Endothelial cell of umbilical vein (primary cell): ENCODE measurements around the gene CARD8. TPM values are rescaled to one million over a fixed set of nuclear protein-coding genes. Genes with fewer than 3 reads are reported as not detected.

Source experiments
- BruUV-seq: library from RNA; stranded (reverse); fragments of 400-500 nt; replicated peaks from 2 replicates; lab custom pipeline; 2021; lab: Mats Ljungman, UMichigan
- CTCF ChIA-PET: fragments of 300-600, 350-600 bp; sonication (Branson Sonifier 250); formaldehyde crosslinking; loops from one replicate; lab custom pipeline; 2021; ENCODE audit warnings: antibody characterized with exemption, inconsistent platforms; lab: Charles Lee
- POLR2A ChIA-PET: fragments of 300-600, 350-600 bp; sonication (Branson Sonifier 250); formaldehyde crosslinking; loops from one replicate; lab custom pipeline; 2021; ENCODE audit warnings: antibody characterized with exemption, inconsistent platforms; lab: Charles Lee
- DNase-seq: peaks from one replicate; pipeline ENCODE4 v3.0.0-alpha.2; 2011; ENCODE audit warnings: low read depth, low spot score
- FAIRE-seq: peaks from 2 replicates; lab custom pipeline; 2011; peaks lifted over from hg19 to GRCh38; lab: Jason Lieb, UNC
- H2AFZ ChIP-seq: 2 replicates; pipeline ENCODE4 v1.6.0; 2012; ENCODE audit warnings: low read depth, low read length, control low read depth, inconsistent platforms
- H3K27ac ChIP-seq: 2 replicates; pipeline ENCODE4 v1.5.1; 2011; ENCODE audit warnings: low read depth, mild to moderate bottlenecking, control low read depth, low read length, moderate library complexity; ENCODE audit not compliant: insufficient read depth
- H3K27me3 ChIP-seq, 2 experiments: 2 replicates each; pipeline versions ENCODE4 v1.6.0 to v1.6.1; 2011; ENCODE audit warnings: low read length in 2 of 2, mixed read lengths in 1 of 2; ENCODE audit not compliant: control insufficient read depth in 2 of 2, insufficient read depth in 2 of 2
- H3K36me3 ChIP-seq, 2 experiments: 2 replicates in 1 of 2; 3 replicates in 1 of 2; pipeline ENCODE4 v1.5.1; 2011; ENCODE audit warnings: low read length in 2 of 2, mild to moderate bottlenecking in 1 of 2, moderate library complexity in 1 of 2; ENCODE audit not compliant: control insufficient read depth in 2 of 2, insufficient read depth in 2 of 2; ENCODE audit errors: extremely low read depth in 1 of 2
- H3K4me1 ChIP-seq: 3 replicates; pipeline ENCODE4 v1.5.1; 2011; ENCODE audit warnings: mild to moderate bottlenecking, low read length; ENCODE audit not compliant: control insufficient read depth, insufficient read depth; ENCODE audit errors: extremely low read depth
- H3K4me2 ChIP-seq: 2 replicates; pipeline ENCODE4 v1.6.1; 2011; ENCODE audit warnings: low read length, control low read depth, mixed read lengths; ENCODE audit not compliant: insufficient read depth
- H3K4me3 ChIP-seq, 3 experiments: fragments of 200-600 bp in 1 of 3; sonication (generic), shearing (Covaris generic) in 1 of 3; replicated peaks in 1 of 3; 2 replicates each; pipeline ENCODE4 v1.5.1; 2011 to 2016; ENCODE audit warnings: control low read depth in 3 of 3, low read length in 3 of 3, mild to moderate bottlenecking in 2 of 3, inconsistent platforms in 1 of 3, low read depth in 1 of 3, moderate library complexity in 1 of 3; ENCODE audit not compliant: insufficient read depth in 1 of 3
- H3K79me2 ChIP-seq: 2 replicates; pipeline ENCODE4 v1.6.0; 2012; ENCODE audit warnings: low read length, inconsistent platforms; ENCODE audit not compliant: control insufficient read depth, insufficient read depth
- H3K9ac ChIP-seq: replicated peaks from 2 replicates; pipeline ENCODE3; 2011; ENCODE audit warnings: low read length, control low read depth; ENCODE audit not compliant: insufficient read depth; ENCODE audit errors: extremely low read depth
- H3K9me1 ChIP-seq: replicated peaks from 3 replicates; pipeline ENCODE4 v1.6.0; 2011; ENCODE audit warnings: mild to moderate bottlenecking, low read length; ENCODE audit not compliant: control insufficient read depth, insufficient read depth; ENCODE audit errors: extremely low read depth
- H3K9me3 ChIP-seq: replicated peaks from 2 replicates; pipeline ENCODE4 v1.5.1; 2012; ENCODE audit warnings: low read length, inconsistent platforms; ENCODE audit not compliant: control insufficient read depth, insufficient read depth
- H4K20me1 ChIP-seq: replicated peaks from 2 replicates; pipeline ENCODE3; 2011; ENCODE audit warnings: mild to moderate bottlenecking, low read length; ENCODE audit not compliant: control insufficient read depth, insufficient read depth; ENCODE audit errors: extremely low read depth
- EZH2 ChIP-seq: IDR thresholded peaks from 2 replicates; pipeline ENCODE4 v1.6.1; 2012; ENCODE audit warnings: borderline replicate concordance, low read depth, mild to moderate bottlenecking, moderate library complexity, low read length, inconsistent platforms; ENCODE audit not compliant: severe bottlenecking
- FOS ChIP-seq: IDR thresholded peaks from 2 replicates; pipeline ENCODE4 v1.6.1; 2011; ENCODE audit warnings: mild to moderate bottlenecking, low read length, moderate library complexity, borderline replicate concordance; ENCODE audit not compliant: insufficient read depth
- GATA2 ChIP-seq: IDR thresholded peaks from 2 replicates; pipeline ENCODE4 v1.7.0; 2011; ENCODE audit warnings: low read depth, mild to moderate bottlenecking, moderate library complexity, mixed read lengths, low read length; ENCODE audit not compliant: insufficient read length, insufficient read depth
- JUN ChIP-seq: IDR thresholded peaks from 2 replicates; pipeline ENCODE4 v1.6.1; 2011; ENCODE audit warnings: borderline replicate concordance, low read depth; ENCODE audit not compliant: insufficient read length, insufficient read depth
- MYC ChIP-seq: IDR thresholded peaks from one replicate; pipeline ENCODE4 v1.6.1; 2011; ENCODE audit warnings: mild to moderate bottlenecking, low read depth, low read length
- POLR2A ChIP-seq: IDR thresholded peaks from 2 replicates; pipeline ENCODE4 v1.6.1; 2012; ENCODE audit warnings: low read depth, mild to moderate bottlenecking, control low read depth, low read length
- POLR2AphosphoS5 ChIP-seq: IDR thresholded peaks from 2 replicates; pipeline ENCODE4 v1.6.1; 2012; ENCODE audit warnings: low read depth, mild to moderate bottlenecking, control low read depth, low read length, moderate library complexity; ENCODE audit not compliant: insufficient read depth
- dilution Hi-C: fragments of 300-500 bp; cut with MboI; formaldehyde crosslinking; loops from one replicate; pipeline ENCODE4 v1.15.0; 2019; ENCODE audit warnings: low sequenced_read_pairs; ENCODE audit not compliant: extremely low pct_ligation_motif_present
- intact Hi-C: fragments of 100-400 bp; cut with micrococcal nuclease; formaldehyde crosslinking; loops from one replicate; pipeline ENCODE4 v1.10.0; 2022
- polyA plus RNA-seq, 4 experiments: library from polyadenylated mRNA; depleted of rRNA in 3 of 4; stranded (reverse) in 3 of 4; unstranded in 1 of 4; fragments of >200 nt; gene quantifications; 2 replicates each; pipeline versions ENCODE4 v1.2.1 to v1.2.3, GENCODE V29; 2011 to 2012; ENCODE audit warnings: missing spikeins in 1 of 4
- total RNA-seq: library from RNA; stranded (reverse); gene quantifications from 2 replicates; pipeline ENCODE4 v1.2.3, GENCODE V29; 2021
- TF ChIP-seq, protein P1 (sequence below): IDR thresholded peaks from 2 replicates; pipeline ENCODE4 v1.6.1; 2011; ENCODE audit not compliant: insufficient read depth, insufficient read length
- TF ChIP-seq, protein P2 (sequence below), 2 donors: IDR thresholded peaks; 1 replicate in 1 of 2; 2 replicates in 1 of 2; pipeline ENCODE4 v1.5.1; 2011; ENCODE audit warnings: low read length in 2 of 2, mild to moderate bottlenecking in 2 of 2, moderate library complexity in 2 of 2, control low read depth in 1 of 2, inconsistent platforms in 1 of 2, low read depth in 1 of 2; ENCODE audit not compliant: insufficient read depth in 1 of 2; ENCODE audit errors: extremely low read depth in 1 of 2

Gene CARD8
- total and polyA plus RNA-seq, 2 donors (not counting 3 experiments of a cell fraction or from before 2014, with no cell fraction given), result 64.6 to 123 TPM

DNA sequence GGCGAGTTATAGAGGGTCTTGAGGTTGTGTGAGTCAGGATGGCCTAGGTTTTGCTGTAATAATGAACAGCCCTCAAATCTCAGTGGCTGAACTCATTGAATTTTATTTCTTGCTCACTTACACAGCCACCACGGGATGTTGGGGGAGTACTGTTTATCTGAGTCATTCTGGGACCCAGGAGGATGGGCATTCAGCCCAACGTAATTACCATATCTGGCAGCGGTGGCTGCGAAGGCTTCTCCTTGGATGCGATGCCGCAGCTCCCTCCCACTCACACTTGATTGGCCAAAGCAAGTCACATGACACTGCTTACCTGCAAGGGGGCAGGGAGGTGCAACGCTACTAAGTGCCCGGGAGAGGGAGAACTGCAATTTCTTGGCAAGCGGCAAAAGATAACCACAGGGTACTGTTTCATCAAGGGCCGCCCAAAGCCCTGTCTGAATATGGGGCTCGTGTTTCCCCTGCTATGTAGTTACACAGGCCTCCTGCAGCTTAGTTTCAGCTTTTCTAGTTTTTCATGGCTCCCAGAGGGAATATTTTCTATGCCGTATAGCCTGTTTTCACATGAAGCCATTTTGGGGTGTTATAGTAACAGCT lies 65.3 kb downstream of the CARD8 start:
- ChIA-PET CTCF (interaction anchor here (1.3 to 2.4 kb wide), 5 partner anchors 9 to 83 kb away, joined by 3 to 11 read pairs (median 5); no protein-coding TSS in a partner anchor), POLR2A (no interaction called here)
- no peak for DNase-seq

DNA sequence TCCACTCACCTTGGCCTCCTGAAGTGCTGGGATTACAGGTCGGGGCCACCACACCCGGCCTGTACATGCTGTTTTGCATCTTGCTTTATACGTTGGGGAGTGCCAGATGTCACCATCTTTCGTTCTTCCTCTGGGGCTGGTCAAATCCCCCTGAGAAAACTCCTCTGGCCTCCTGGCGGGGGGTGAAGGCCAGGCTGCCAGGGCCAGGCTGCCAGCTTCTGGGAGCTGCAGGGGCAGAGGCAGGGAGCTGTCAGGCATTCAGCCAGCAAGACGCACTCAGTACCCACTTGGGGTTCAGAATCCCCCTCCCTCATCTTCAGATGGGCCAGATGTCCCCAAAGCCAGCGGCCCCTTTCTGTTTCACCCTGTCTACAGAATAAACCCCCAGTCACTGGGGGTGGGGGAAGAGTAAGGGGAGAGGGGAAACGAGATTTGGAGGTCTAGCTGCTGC lies 69.1 kb downstream of the CARD8 start:
- no peak overlapping the region for H3K27ac ChIP-seq
- POLR2A ChIA-PET, result interaction anchor here (0.7 kb wide), 1 partner anchor 50 kb away, joined by 3 read pairs; no protein-coding TSS in a partner anchor
- H3K4me3 ChIP-seq, result no peak overlapping the region
- H3K9me3 ChIP-seq, result no peaks in the 10 kb centered on the region
- intact Hi-C loops (no loop called here), dilution Hi-C loops (no loop called here)
- H3K9me1 ChIP-seq, result no peaks in the 10 kb centered on the region
- no peaks in the 10 kb centered on the region for H3K27me3 ChIP-seq
- CTCF ChIA-PET, result no interaction called here
- H3K9ac ChIP-seq, result no peak overlapping the region
- H4K20me1 ChIP-seq, result no peaks in the 10 kb centered on the region
- no peak overlapping the region for H3K4me2 ChIP-seq
- FAIRE-seq (no peak), DNase-seq (no peak)
- H3K36me3 ChIP-seq, result peaks cover 0 to 2% of the 10 kb centered on the region in 2 experiments
- no peak overlapping the region for H2AFZ ChIP-seq
- no peaks in the 10 kb centered on the region for H3K4me1 ChIP-seq
- no peaks in the 10 kb centered on the region for H3K79me2 ChIP-seq
- no peak for TF ChIP-seq POLR2AphosphoS5
- no peak for TF ChIP-seq EZH2
- TF ChIP-seq, protein P1, sequence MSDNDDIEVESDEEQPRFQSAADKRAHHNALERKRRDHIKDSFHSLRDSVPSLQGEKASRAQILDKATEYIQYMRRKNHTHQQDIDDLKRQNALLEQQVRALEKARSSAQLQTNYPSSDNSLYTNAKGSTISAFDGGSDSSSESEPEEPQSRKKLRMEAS, result no peak
- no peak for TF ChIP-seq MYC
- no peak for TF ChIP-seq FOS
- TF ChIP-seq GATA2, result no peak
- TF ChIP-seq POLR2A, result no peak
- TF ChIP-seq, protein P2, sequence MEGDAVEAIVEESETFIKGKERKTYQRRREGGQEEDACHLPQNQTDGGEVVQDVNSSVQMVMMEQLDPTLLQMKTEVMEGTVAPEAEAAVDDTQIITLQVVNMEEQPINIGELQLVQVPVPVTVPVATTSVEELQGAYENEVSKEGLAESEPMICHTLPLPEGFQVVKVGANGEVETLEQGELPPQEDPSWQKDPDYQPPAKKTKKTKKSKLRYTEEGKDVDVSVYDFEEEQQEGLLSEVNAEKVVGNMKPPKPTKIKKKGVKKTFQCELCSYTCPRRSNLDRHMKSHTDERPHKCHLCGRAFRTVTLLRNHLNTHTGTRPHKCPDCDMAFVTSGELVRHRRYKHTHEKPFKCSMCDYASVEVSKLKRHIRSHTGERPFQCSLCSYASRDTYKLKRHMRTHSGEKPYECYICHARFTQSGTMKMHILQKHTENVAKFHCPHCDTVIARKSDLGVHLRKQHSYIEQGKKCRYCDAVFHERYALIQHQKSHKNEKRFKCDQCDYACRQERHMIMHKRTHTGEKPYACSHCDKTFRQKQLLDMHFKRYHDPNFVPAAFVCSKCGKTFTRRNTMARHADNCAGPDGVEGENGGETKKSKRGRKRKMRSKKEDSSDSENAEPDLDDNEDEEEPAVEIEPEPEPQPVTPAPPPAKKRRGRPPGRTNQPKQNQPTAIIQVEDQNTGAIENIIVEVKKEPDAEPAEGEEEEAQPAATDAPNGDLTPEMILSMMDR (IDR thresholded peaks at IDR 0.05; ENCODE audit: extremely low read depth in 1 of 2, insufficient read depth in 1 of 2, low read depth in 1 of 2, low read length in 2 of 2), result no peak
- no peak for TF ChIP-seq JUN
- BruUV-seq, result no TSS peak

More for the DNA sequence above, 65.3 kb downstream of the CARD8 start:
- intact Hi-C loops, result no loop called here
- BruUV-seq, result no TSS peak
- Histone ChIP-seq H4K20me1 (no peaks in the 10 kb centered on the region), H3K36me3 (no peaks in the 10 kb centered on the region), H3K9me1 (no peaks in the 10 kb centered on the region), H3K4me1 (no peaks in the 10 kb centered on the region), H3K27me3 (no peaks in the 10 kb centered on the region), H3K27ac (no peak overlapping the region), H3K9me3 (no peaks in the 10 kb centered on the region), H3K9ac (no peak overlapping the region), H2AFZ (no peak overlapping the region), H3K4me2 (no peak overlapping the region), H3K79me2 (no peaks in the 10 kb centered on the region), H3K4me3 (no peak overlapping the region)
- dilution Hi-C loops, result no loop called here
- TF ChIP-seq GATA2 (no peak), EZH2 (no peak), MYC (no peak)
- TF ChIP-seq, protein P1, result no peak
- FAIRE-seq, result no peak
